K562 (cell line): ENCODE measurements around the gene FN1. TPM values are rescaled to one million over a fixed set of nuclear protein-coding genes. Genes with fewer than 3 reads are reported as not detected.

Experiments used
- ARID1B ChIP-seq: fragments of 450-650 bp; IDR thresholded peaks from 2 replicates; pipeline ENCODE4 v1.6.1; 2016; ENCODE audit warnings: antibody characterized with exemption, mild to moderate bottlenecking, inconsistent platforms
- CCAR2 ChIP-seq: fragments of 200-400 bp; formaldehyde crosslinking; IDR thresholded peaks from 2 replicates; pipeline ENCODE4 v1.6.1; 2017; ENCODE audit warnings: mild to moderate bottlenecking, low read depth, low read length
- GATA2 ChIP-seq: sonication (generic); formaldehyde crosslinking; IDR thresholded peaks from 2 replicates; pipeline ENCODE4 v1.4.0; 2020; ENCODE audit warnings: mild to moderate bottlenecking, missing genetic modification reagents
- GTF2F1 ChIP-seq: IDR thresholded peaks from 2 replicates; pipeline ENCODE4 v1.6.1; 2011; ENCODE audit warnings: low read depth, low read length, improper control_type of control experiment
- JUN ChIP-seq, 2 experiments: sonication (generic) in 1 of 2; formaldehyde crosslinking in 1 of 2; IDR thresholded peaks; 2 replicates each; pipeline versions ENCODE4 v1.6.1 to v1.8.0; 2012 to 2022; ENCODE audit warnings: borderline replicate concordance in 2 of 2, mild to moderate bottlenecking in 2 of 2, improper control_type of control experiment in 1 of 2, low read depth in 1 of 2, low read length in 1 of 2, missing genetic modification reagents in 1 of 2
- JUND ChIP-seq, 2 experiments: IDR thresholded peaks; 2 replicates in 1 of 2; 3 replicates in 1 of 2; pipeline ENCODE4 v1.6.1; 2011; ENCODE audit warnings: borderline replicate concordance in 2 of 2, low read depth in 2 of 2, low read length in 2 of 2, improper control_type of control experiment in 1 of 2, missing biosample characterization in 1 of 2, missing genetic modification characterization in 1 of 2, missing genetic modification reagents in 1 of 2
- KAT2B ChIP-seq: IDR thresholded peaks from one replicate; pipeline ENCODE4 v1.6.1; 2012; ENCODE audit warnings: low read depth, mild to moderate bottlenecking, control low read depth, inconsistent platforms, low read length, moderate library complexity
- NR2C2 ChIP-seq, 2 experiments: fragments of 200-800 bp in 1 of 2; sonication (Bioruptor generic) in 1 of 2; sonication (generic) in 1 of 2; formaldehyde crosslinking in 1 of 2; IDR thresholded peaks; 2 replicates each; pipeline versions ENCODE4 v1.6.1 to v1.8.0; 2016 to 2022; ENCODE audit warnings: mild to moderate bottlenecking in 1 of 2, missing compliant biosample characterization in 1 of 2, missing genetic modification characterization in 1 of 2, missing genetic modification reagents in 1 of 2
- RAD51 ChIP-seq: fragments of 450-650 bp; IDR thresholded peaks from 2 replicates; pipeline ENCODE4 v1.7.1; 2016; ENCODE audit warnings: low read depth, mild to moderate bottlenecking, borderline replicate concordance
- SMARCA5 ChIP-seq: fragments of 450-650 bp; IDR thresholded peaks from 2 replicates; pipeline ENCODE4 v1.6.1; 2016
- ZNF140 ChIP-seq: fragments of 250-450 bp; sonication (Bioruptor Pico); IDR thresholded peaks from 2 replicates; pipeline ENCODE4 v1.8.0; 2021; ENCODE audit warnings: moderate library complexity, mild to moderate bottlenecking, inconsistent platforms
- ZZZ3 ChIP-seq: fragments of 450-650 bp; IDR thresholded peaks from 2 replicates; pipeline ENCODE4 v1.6.1; 2016; ENCODE audit warnings: antibody characterized with exemption, mild to moderate bottlenecking, moderate library complexity
- polyA plus RNA-seq, 8 experiments: library from polyadenylated mRNA; depleted of rRNA in 4 of 8; stranded (reverse) in 5 of 8; unstranded in 3 of 8; fragments of >200 nt; fragmentation: Nextera tagmentation in 2 of 8; fragmentation: Illumina TruSeq in 1 of 8; extraction: Ambion mirVana in 2 of 8; extraction: Trizol in 1 of 8; gene quantifications; 2 replicates each; pipeline versions ENCODE4 v1.2.1 to v1.2.3, GENCODE V29; 2011 to 2014; ENCODE audit warnings: inconsistent platforms in 1 of 8, missing spikeins in 1 of 8
- total RNA-seq, 7 experiments: library from RNA; depleted of rRNA in 6 of 7; stranded (reverse); fragments of >200 nt in 6 of 7; fragmentation: Illumina TruSeq in 2 of 7; extraction: Trizol in 2 of 7; gene quantifications; 2 replicates each; pipeline versions ENCODE4 v1.2.1 to v1.2.3, GENCODE V29; 2011 to 2021; ENCODE audit warnings: low replicate concordance in 1 of 7
- TF ChIP-seq, protein P1 (sequence below): fragments of 250-450 bp; sonication (Bioruptor Pico); IDR thresholded peaks from 2 replicates; pipeline ENCODE4 v1.4.0; 2020
- TF ChIP-seq, protein P2 (sequence below): fragments of 450-650 bp; formaldehyde crosslinking; IDR thresholded peaks from 2 replicates; pipeline ENCODE4 v1.4.0; 2020; ENCODE audit warnings: mild to moderate bottlenecking, mixed read lengths
- TF ChIP-seq, protein P3 (sequence below): fragments of 450-650 bp; IDR thresholded peaks from 2 replicates; pipeline ENCODE4 v1.6.1; 2018; ENCODE audit not compliant: partially characterized antibody

Gene FN1
- total and polyA plus RNA-seq, 9 of the 15 experiments (the other 6 are each of a cell fraction or from before 2014, with no cell fraction given), result 7.4 to 19.1 (median 11.2) TPM

DNA sequence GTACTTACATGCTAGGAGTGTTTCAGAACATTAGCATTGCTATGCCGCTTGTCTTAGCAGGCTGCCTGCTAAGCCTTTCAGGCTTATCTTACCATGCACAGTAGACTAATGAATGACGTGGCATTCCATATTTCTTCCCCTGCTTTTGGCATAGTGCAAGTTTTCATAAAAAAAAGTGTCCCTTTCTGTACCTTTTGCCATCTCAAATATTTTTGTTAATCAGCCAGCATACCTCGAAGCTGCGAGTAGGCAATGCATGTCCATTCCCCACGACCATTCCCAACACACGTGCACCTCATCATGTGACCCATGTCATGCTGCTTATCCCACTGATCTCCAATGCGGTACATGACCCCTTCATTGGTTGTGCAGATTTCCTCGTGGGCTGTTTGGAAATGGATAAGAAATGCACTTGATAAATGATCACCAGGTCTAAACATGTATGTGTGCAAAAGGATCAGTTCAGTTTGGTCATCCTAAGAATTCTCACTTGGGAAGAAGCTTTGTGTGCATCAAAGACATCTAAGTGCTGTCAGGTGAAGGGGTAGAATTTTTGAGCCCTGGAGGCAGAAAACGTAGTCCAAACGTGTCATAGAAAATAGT, 13.9 kb downstream of the FN1 start (continued):
- TF ChIP-seq, protein P1, sequence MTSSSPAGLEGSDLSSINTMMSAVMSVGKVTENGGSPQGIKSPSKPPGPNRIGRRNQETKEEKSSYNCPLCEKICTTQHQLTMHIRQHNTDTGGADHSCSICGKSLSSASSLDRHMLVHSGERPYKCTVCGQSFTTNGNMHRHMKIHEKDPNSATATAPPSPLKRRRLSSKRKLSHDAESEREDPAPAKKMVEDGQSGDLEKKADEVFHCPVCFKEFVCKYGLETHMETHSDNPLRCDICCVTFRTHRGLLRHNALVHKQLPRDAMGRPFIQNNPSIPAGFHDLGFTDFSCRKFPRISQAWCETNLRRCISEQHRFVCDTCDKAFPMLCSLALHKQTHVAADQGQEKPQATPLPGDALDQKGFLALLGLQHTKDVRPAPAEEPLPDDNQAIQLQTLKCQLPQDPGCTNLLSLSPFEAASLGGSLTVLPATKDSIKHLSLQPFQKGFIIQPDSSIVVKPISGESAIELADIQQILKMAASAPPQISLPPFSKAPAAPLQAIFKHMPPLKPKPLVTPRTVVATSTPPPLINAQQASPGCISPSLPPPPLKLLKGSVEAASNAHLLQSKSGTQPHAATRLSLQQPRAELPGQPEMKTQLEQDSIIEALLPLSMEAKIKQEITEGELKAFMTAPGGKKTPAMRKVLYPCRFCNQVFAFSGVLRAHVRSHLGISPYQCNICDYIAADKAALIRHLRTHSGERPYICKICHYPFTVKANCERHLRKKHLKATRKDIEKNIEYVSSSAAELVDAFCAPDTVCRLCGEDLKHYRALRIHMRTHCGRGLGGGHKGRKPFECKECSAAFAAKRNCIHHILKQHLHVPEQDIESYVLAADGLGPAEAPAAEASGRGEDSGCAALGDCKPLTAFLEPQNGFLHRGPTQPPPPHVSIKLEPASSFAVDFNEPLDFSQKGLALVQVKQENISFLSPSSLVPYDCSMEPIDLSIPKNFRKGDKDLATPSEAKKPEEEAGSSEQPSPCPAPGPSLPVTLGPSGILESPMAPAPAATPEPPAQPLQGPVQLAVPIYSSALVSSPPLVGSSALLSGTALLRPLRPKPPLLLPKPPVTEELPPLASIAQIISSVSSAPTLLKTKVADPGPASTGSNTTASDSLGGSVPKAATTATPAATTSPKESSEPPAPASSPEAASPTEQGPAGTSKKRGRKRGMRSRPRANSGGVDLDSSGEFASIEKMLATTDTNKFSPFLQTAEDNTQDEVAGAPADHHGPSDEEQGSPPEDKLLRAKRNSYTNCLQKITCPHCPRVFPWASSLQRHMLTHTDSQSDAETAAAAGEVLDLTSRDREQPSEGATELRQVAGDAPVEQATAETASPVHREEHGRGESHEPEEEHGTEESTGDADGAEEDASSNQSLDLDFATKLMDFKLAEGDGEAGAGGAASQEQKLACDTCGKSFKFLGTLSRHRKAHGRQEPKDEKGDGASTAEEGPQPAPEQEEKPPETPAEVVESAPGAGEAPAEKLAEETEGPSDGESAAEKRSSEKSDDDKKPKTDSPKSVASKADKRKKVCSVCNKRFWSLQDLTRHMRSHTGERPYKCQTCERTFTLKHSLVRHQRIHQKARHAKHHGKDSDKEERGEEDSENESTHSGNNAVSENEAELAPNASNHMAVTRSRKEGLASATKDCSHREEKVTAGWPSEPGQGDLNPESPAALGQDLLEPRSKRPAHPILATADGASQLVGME, result no peak
- TF ChIP-seq, protein P2, sequence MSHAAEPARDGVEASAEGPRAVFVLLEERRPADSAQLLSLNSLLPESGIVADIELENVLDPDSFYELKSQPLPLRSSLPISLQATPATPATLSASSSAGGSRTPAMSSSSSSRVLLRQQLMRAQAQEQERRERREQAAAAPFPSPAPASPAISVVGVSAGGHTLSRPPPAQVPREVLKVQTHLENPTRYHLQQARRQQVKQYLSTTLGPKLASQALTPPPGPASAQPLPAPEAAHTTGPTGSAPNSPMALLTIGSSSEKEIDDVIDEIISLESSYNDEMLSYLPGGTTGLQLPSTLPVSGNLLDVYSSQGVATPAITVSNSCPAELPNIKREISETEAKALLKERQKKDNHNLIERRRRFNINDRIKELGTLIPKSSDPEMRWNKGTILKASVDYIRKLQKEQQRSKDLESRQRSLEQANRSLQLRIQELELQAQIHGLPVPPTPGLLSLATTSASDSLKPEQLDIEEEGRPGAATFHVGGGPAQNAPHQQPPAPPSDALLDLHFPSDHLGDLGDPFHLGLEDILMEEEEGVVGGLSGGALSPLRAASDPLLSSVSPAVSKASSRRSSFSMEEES (CRISPR knock-in tag), result peak; percentile 65
- TF ChIP-seq ARID1B (peak; percentile 90), ZNF140 (CRISPR knock-in tag) (no peak), JUN (IDR thresholded peaks at IDR 0.05; ENCODE audit: borderline replicate concordance, low read depth, low read length) (no peak), JUN (CRISPR knock-in tag; IDR thresholded peaks at IDR 0.05; ENCODE audit: borderline replicate concordance) (no peak), RAD51 (peak; percentile 70), KAT2B (no peak), NR2C2 (CRISPR knock-in tag; IDR thresholded peaks at IDR 0.05) (no peak), NR2C2 (tag; IDR thresholded peaks at IDR 0.05) (0 out of 2 replicates have a peak, but pooled peaks have one; percentile 11), CCAR2 (no peak), ZZZ3 (no peak), GTF2F1 (no peak), JUND (IDR thresholded peaks at IDR 0.05; ENCODE audit: borderline replicate concordance, low read depth, low read length) (peak; percentile 76), JUND (tag; IDR thresholded peaks at IDR 0.05; ENCODE audit: borderline replicate concordance, low read depth, low read length) (peak; percentile 74; the same call in 1 of the 3 replicates), GATA2 (peak; percentile 61), SMARCA5 (no peak)
- TF ChIP-seq, protein P3, sequence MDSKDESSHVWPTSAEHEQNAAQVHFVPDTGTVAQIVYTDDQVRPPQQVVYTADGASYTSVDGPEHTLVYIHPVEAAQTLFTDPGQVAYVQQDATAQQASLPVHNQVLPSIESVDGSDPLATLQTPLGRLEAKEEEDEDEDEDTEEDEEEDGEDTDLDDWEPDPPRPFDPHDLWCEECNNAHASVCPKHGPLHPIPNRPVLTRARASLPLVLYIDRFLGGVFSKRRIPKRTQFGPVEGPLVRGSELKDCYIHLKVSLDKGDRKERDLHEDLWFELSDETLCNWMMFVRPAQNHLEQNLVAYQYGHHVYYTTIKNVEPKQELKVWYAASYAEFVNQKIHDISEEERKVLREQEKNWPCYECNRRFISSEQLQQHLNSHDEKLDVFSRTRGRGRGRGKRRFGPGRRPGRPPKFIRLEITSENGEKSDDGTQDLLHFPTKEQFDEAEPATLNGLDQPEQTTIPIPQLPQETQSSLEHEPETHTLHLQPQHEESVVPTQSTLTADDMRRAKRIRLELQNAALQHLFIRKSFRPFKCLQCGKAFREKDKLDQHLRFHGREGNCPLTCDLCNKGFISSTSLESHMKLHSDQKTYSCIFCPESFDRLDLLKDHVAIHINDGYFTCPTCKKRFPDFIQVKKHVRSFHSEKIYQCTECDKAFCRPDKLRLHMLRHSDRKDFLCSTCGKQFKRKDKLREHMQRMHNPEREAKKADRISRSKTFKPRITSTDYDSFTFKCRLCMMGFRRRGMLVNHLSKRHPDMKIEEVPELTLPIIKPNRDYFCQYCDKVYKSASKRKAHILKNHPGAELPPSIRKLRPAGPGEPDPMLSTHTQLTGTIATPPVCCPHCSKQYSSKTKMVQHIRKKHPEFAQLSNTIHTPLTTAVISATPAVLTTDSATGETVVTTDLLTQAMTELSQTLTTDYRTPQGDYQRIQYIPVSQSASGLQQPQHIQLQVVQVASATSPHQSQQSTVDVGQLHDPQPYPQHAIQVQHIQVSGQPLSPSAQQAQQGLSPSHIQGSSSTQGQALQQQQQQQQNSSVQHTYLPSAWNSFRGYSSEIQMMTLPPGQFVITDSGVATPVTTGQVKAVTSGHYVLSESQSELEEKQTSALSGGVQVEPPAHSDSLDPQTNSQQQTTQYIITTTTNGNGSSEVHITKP, result peak; percentile 41
